Measurements from ENCODE around the gene CEP63. TPM values are rescaled to one million over a fixed set of nuclear protein-coding genes. Genes with fewer than 3 reads are reported as not detected.

Gene CEP63
- total RNA-seq, 2 donors from 2014 or later = 21.2 to 33.0 TPM

DNA sequence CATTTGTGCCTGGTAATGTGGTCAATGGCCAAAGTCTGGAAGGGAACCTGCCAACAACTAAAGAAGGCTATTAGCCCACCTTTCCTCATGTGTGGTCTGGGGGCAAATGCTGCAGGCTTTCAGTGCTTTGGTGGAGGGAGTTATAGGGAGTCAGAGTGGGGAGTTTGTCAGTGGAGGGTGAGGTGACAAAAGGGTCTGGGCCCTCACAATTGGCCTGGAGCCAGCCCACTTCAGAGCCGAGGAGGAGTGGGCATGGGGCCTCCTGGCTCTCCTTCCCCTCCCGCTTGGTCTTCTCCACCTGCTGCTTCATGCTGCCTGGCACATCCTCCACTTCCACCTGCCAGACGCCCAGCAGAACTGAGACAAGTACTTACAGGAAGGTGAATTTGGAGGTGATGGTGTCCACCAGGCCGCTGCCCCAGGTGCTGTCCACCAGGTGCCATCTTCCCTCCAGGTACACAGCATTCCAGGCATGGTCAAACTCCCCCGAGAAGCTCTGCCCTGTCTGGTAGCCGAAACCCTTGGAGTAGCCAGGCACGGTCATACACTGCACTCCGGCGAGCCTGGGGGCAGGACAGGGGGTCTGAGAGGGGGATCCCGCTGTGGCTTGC, 124.1 kb downstream of the CEP63 start:
- Mint-ChIP-seq H3K27me3 (ENCODE audit: insufficient read depth) (peaks cover 33% of the 10 kb centered on the region), H3K9me3 (no peaks in the 10 kb centered on the region), H3K4me3 (no peak overlapping the region), H3K27ac (no peak overlapping the region), H3K36me3 (ENCODE audit: low read depth) (no peaks in the 10 kb centered on the region), H3K4me1 (no peaks in the 10 kb centered on the region)
- DNase-seq = peak; percentile 39
- Histone ChIP-seq H3K27ac (ENCODE audit: low read depth, low read length) (no peak overlapping the region), H3K4me1 (ENCODE audit: control insufficient read depth, insufficient read depth, low read length) (no peaks in the 10 kb centered on the region), H3K4me3 (ENCODE audit: low read length) (no peak overlapping the region), H3K27me3 (ENCODE audit: control insufficient read depth, insufficient read depth, low read length, poor library complexity, severe bottlenecking) (peaks cover 15% of the 10 kb centered on the region), H3K9me3 (ENCODE audit: control insufficient read depth, low read length) (no peaks in the 10 kb centered on the region), H3K36me3 (ENCODE audit: control insufficient read depth, insufficient read depth, low read length) (no peaks in the 10 kb centered on the region), H3K9ac (ENCODE audit: extremely low read depth, low read length, poor library complexity, severe bottlenecking) (no peak overlapping the region)
- TF ChIP-seq, protein P1, sequence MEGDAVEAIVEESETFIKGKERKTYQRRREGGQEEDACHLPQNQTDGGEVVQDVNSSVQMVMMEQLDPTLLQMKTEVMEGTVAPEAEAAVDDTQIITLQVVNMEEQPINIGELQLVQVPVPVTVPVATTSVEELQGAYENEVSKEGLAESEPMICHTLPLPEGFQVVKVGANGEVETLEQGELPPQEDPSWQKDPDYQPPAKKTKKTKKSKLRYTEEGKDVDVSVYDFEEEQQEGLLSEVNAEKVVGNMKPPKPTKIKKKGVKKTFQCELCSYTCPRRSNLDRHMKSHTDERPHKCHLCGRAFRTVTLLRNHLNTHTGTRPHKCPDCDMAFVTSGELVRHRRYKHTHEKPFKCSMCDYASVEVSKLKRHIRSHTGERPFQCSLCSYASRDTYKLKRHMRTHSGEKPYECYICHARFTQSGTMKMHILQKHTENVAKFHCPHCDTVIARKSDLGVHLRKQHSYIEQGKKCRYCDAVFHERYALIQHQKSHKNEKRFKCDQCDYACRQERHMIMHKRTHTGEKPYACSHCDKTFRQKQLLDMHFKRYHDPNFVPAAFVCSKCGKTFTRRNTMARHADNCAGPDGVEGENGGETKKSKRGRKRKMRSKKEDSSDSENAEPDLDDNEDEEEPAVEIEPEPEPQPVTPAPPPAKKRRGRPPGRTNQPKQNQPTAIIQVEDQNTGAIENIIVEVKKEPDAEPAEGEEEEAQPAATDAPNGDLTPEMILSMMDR (conservative IDR thresholded peaks at IDR 0.05) = no peak
- WGBS, 2 experiments (ENCODE audit: insufficient coverage in 1 of 2, insufficient read length in 1 of 2) = 92 to 94% methylated on average over 6 to 10 of the region's 10 CpGs

DNA sequence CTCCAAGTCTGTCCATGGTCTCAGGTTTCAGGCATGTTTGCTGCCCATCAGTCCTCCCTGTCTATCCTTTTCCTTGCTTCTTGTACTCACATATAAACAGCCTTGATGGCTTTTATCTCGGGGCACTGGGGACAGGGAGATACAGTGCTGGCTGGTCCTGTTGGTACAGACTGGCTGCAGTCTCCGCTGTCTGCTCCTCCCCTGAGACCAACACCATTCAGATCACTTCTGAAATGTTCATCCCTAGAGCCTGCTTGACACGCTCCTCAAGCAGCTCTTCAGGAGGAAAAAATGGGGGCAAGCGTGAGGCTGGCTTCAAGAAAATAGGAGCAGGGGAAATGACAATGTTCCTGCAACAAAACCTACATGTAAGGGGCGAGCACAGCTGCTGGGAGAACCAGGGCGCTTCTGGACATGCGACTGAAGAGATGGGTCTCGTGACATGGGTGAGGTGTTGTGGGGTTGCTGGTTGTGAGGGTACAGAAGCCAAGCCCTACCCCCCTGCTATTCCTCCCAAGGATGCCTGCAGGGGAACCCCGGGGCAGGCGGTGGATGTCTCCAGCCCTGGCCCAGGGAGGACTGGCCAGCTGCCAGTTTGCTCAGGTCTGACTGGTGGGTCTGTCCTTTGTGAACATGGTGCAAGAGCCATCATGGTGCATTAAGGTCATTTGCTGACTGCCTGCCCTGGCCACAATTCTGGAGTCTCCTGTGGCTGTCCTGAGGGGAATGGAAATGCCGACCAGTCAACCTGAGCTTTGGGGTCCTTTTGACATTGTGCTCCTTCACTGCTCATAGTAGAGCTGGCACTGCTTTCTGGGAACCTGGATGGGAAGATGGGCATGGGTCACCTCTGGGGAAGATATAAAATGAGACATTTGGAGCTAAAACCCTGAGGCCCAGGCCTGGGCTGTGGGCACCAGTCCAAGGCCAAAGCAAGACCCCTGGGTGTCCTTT, 124.9 kb downstream of the CEP63 start:
- H3K27ac Mint-ChIP-seq = no peak overlapping the region
- no peak for DNase-seq
- TF ChIP-seq, protein P1 (conservative IDR thresholded peaks at IDR 0.05) = no peak
- no peaks in the 10 kb centered on the region for H3K36me3 Mint-ChIP-seq (ENCODE audit: low read depth)
- Histone ChIP-seq H3K4me3 (ENCODE audit: low read length) (no peak overlapping the region), H3K27ac (ENCODE audit: low read depth, low read length) (no peak overlapping the region), H3K9ac (ENCODE audit: extremely low read depth, low read length, poor library complexity, severe bottlenecking) (no peak overlapping the region), H3K9me3 (ENCODE audit: control insufficient read depth, low read length) (no peaks in the 10 kb centered on the region), H3K36me3 (ENCODE audit: control insufficient read depth, insufficient read depth, low read length) (no peaks in the 10 kb centered on the region), H3K27me3 (ENCODE audit: control insufficient read depth, insufficient read depth, low read length, poor library complexity, severe bottlenecking) (peaks cover 9% of the 10 kb centered on the region), H3K4me1 (ENCODE audit: control insufficient read depth, insufficient read depth, low read length) (no peaks in the 10 kb centered on the region)
- H3K4me3 Mint-ChIP-seq = no peak overlapping the region
- no peaks in the 10 kb centered on the region for H3K4me1 Mint-ChIP-seq
- WGBS, 2 experiments (ENCODE audit: insufficient coverage in 1 of 2, insufficient read length in 1 of 2) = 85 to 86% methylated on average over 6 to 11 of the region's 11 CpGs
- H3K27me3 Mint-ChIP-seq (ENCODE audit: insufficient read depth) = peaks cover 26% of the 10 kb centered on the region
- no peaks in the 10 kb centered on the region for H3K9me3 Mint-ChIP-seq

DNA sequence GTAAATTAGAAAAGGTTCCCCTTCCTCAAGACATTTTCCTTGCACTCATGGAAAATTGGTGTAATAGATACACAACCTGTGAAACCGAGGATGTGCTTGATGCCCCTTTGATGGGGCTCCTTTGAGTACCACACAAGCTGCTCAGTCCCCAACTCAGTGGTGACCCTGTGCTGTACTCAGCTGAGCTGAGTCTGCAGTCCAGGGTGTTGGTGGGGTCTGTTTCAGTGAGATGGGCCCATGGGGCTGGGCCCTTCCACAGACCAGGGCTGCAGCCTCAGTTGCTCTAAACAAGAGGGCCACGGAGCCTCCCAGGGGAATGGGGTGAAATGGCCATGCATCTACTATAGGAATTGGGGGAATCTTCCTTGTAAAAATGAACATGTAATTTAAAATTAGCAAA, 125.7 kb downstream of the CEP63 start:
- Histone ChIP-seq H3K27me3 (ENCODE audit: control insufficient read depth, insufficient read depth, low read length, poor library complexity, severe bottlenecking) (peaks cover 6% of the 10 kb centered on the region), H3K36me3 (ENCODE audit: control insufficient read depth, insufficient read depth, low read length) (no peaks in the 10 kb centered on the region), H3K9ac (ENCODE audit: extremely low read depth, low read length, poor library complexity, severe bottlenecking) (no peak overlapping the region), H3K4me1 (ENCODE audit: control insufficient read depth, insufficient read depth, low read length) (no peaks in the 10 kb centered on the region), H3K9me3 (ENCODE audit: control insufficient read depth, low read length) (no peaks in the 10 kb centered on the region), H3K27ac (ENCODE audit: low read depth, low read length) (no peak overlapping the region), H3K4me3 (ENCODE audit: low read length) (no peak overlapping the region)
- H3K4me1 Mint-ChIP-seq = no peaks in the 10 kb centered on the region
- no peaks in the 10 kb centered on the region for H3K9me3 Mint-ChIP-seq
- H3K4me3 Mint-ChIP-seq = no peak overlapping the region
- TF ChIP-seq, protein P1 (conservative IDR thresholded peaks at IDR 0.05) = no peak
- peaks cover 19% of the 10 kb centered on the region for H3K27me3 Mint-ChIP-seq (ENCODE audit: insufficient read depth)
- H3K27ac Mint-ChIP-seq = no peak overlapping the region
- H3K36me3 Mint-ChIP-seq (ENCODE audit: low read depth) = no peaks in the 10 kb centered on the region
- 88% methylated on average over 1 to 2 of the region's 2 CpGs for WGBS, 2 experiments (ENCODE audit: insufficient coverage in 1 of 2, insufficient read length in 1 of 2)
- no peak for DNase-seq

All from endodermal cell (in vitro differentiated cells).